Neural cell (in vitro differentiated cells): ENCODE measurements around the gene CPLX4. TPM values are rescaled to one million over a fixed set of nuclear protein-coding genes. Genes with fewer than 3 reads are reported as not detected.

Experiments used
- H2AFZ ChIP-seq: fragments of 200-600, 300-800 bp; sonication (generic), shearing (Covaris generic); 2 replicates; pipeline ENCODE4 v1.6.0; 2014; ENCODE audit warnings: low read depth, mild to moderate bottlenecking, antibody characterized with exemption, low read length, moderate library complexity
- H3F3A ChIP-seq: fragments of 200-600 bp; shearing (Covaris generic); 2 replicates; pipeline ENCODE4 v1.6.1; 2016; ENCODE audit warnings: mild to moderate bottlenecking, moderate library complexity, mixed read lengths, antibody characterized with exemption, low read length; ENCODE audit not compliant: insufficient read depth, poor library complexity, severe bottlenecking
- H3K27ac ChIP-seq: fragments of 200-600, 300-800 bp; sonication (generic), shearing (Covaris generic); 2 replicates; pipeline ENCODE4 v1.5.1; 2014; ENCODE audit warnings: mild to moderate bottlenecking, low read length, moderate library complexity
- H3K27me3 ChIP-seq: fragments of 300-800, 200-600 bp; sonication (generic), shearing (Covaris generic); 2 replicates; pipeline ENCODE4 v1.6.0; 2014; ENCODE audit warnings: mild to moderate bottlenecking, low read depth, low read length, moderate library complexity; ENCODE audit not compliant: insufficient read depth
- H3K36me3 ChIP-seq: fragments of 300-800, 200-600 bp; sonication (generic), shearing (Covaris generic); 2 replicates; pipeline ENCODE4 v1.5.1; 2014; ENCODE audit warnings: mild to moderate bottlenecking, antibody characterized with exemption, low read length, moderate library complexity; ENCODE audit not compliant: insufficient read depth
- H3K4me2 ChIP-seq: fragments of 300-800, 200-600 bp; sonication (generic), shearing (Covaris generic); 2 replicates; pipeline ENCODE4 v1.6.0; 2014; ENCODE audit warnings: mild to moderate bottlenecking, low read length
- H3K4me3 ChIP-seq: fragments of 300-800, 200-600 bp; sonication (generic), shearing (Covaris generic); 2 replicates; pipeline ENCODE4 v1.5.1; 2014; ENCODE audit warnings: mild to moderate bottlenecking, low read length, moderate library complexity
- H3K79me2 ChIP-seq: fragments of 200-600 bp; shearing (Covaris generic); replicated peaks from 2 replicates; pipeline ENCODE4 v1.6.0; 2014; ENCODE audit warnings: mild to moderate bottlenecking, low read length, moderate library complexity; ENCODE audit not compliant: insufficient read depth
- H3K9ac ChIP-seq: fragments of 300-800, 200-600 bp; sonication (generic), shearing (Covaris generic); 2 replicates; pipeline ENCODE4 v1.6.1; 2016; ENCODE audit warnings: mild to moderate bottlenecking, low read length, mixed read lengths
- H3K9me2 ChIP-seq: fragments of 200-600 bp; shearing (Covaris generic); 2 replicates; pipeline ENCODE4 v1.6.1; 2016; ENCODE audit warnings: mild to moderate bottlenecking, low read length, mixed read lengths; ENCODE audit not compliant: insufficient read depth
- H3K9me3 ChIP-seq: fragments of 200-600, 300-800 bp; sonication (generic), shearing (Covaris generic); 2 replicates; pipeline ENCODE4 v1.6.1; 2016; ENCODE audit warnings: mild to moderate bottlenecking, mixed run types, low read length, moderate library complexity, mixed read lengths
- H4K20me1 ChIP-seq: fragments of 200-600 bp; shearing (Covaris generic); 2 replicates; pipeline ENCODE4 v1.6.1; 2016; ENCODE audit warnings: mild to moderate bottlenecking, mixed run types; ENCODE audit not compliant: insufficient read depth
- CTCF ChIP-seq: fragments of 450-650 bp; IDR thresholded peaks from 2 replicates; pipeline ENCODE4 v1.5.1; 2014; ENCODE audit warnings: antibody characterized with exemption, mild to moderate bottlenecking, moderate library complexity; ENCODE audit not compliant: poor library complexity, severe bottlenecking
- EP300 ChIP-seq: fragments of 450-650 bp; conservative IDR thresholded peaks from 2 replicates; pipeline ENCODE4 v1.6.1; 2014; ENCODE audit warnings: antibody characterized with exemption, mild to moderate bottlenecking, moderate library complexity; ENCODE audit not compliant: poor library complexity, severe bottlenecking
- EZH2 ChIP-seq: fragments of 200-600, 300-800 bp; shearing (Covaris generic), sonication (generic); IDR thresholded peaks from 2 replicates; pipeline ENCODE4 v1.6.1; 2014; ENCODE audit warnings: antibody characterized with exemption, low read length, borderline replicate concordance, mild to moderate bottlenecking; ENCODE audit not compliant: insufficient read depth, poor library complexity, severe bottlenecking
- MXI1 ChIP-seq: fragments of 450-650 bp; conservative IDR thresholded peaks from 2 replicates; pipeline ENCODE4 v1.6.1; 2014; ENCODE audit warnings: antibody characterized with exemption, mild to moderate bottlenecking; ENCODE audit not compliant: poor library complexity, severe bottlenecking
- POLR2AphosphoS5 ChIP-seq: IDR thresholded peaks from 2 replicates; pipeline ENCODE4 v1.6.1; 2012
- RAD21 ChIP-seq: fragments of 450-650 bp; conservative IDR thresholded peaks from 2 replicates; pipeline ENCODE4 v1.6.1; 2014; ENCODE audit warnings: antibody characterized with exemption, mild to moderate bottlenecking, moderate library complexity
- REST ChIP-seq: IDR thresholded peaks from 2 replicates; pipeline ENCODE4 v1.6.1; 2012; ENCODE audit warnings: borderline replicate concordance
- SMC3 ChIP-seq: fragments of 450-650 bp; conservative IDR thresholded peaks from 2 replicates; pipeline ENCODE4 v1.6.1; 2014; ENCODE audit warnings: antibody characterized with exemption, mild to moderate bottlenecking, moderate library complexity; ENCODE audit not compliant: poor library complexity
- TAF1 ChIP-seq: IDR thresholded peaks from 2 replicates; pipeline ENCODE4 v1.6.1; 2012; ENCODE audit warnings: low read depth
- polyA plus RNA-seq: library from polyadenylated mRNA; depleted of rRNA; stranded (reverse); fragments of >200 nt; gene quantifications from 2 replicates; pipeline ENCODE4 v1.2.3, GENCODE V29; 2014

CPLX4 gene
- polyA plus RNA-seq, 1 donor from 2014 or later = not detected

GRCh38 chr18:59279193-59279592 lies 39.3 kb downstream of the CPLX4 start:
- TF ChIP-seq REST (no peak), RAD21 (no peak), POLR2AphosphoS5 (no peak), EZH2 (no peak), MXI1 (no peak), TAF1 (no peak), EP300 (no peak)
- no peaks in the 10 kb centered on the region for H3F3A ChIP-seq
- H3K9ac ChIP-seq = no peak overlapping the region
- no peaks in the 10 kb centered on the region for H3K9me3 ChIP-seq
- H3K36me3 ChIP-seq = no peaks in the 10 kb centered on the region
- peaks cover 67% of the 10 kb centered on the region for H3K27me3 ChIP-seq
- no peak overlapping the region for H3K4me3 ChIP-seq
- H3K4me2 ChIP-seq = no peak overlapping the region
- H3K9me2 ChIP-seq = no peaks in the 10 kb centered on the region
- H4K20me1 ChIP-seq = no peaks in the 10 kb centered on the region
- H3K79me2 ChIP-seq = no peaks in the 10 kb centered on the region
- no peak overlapping the region for H3K27ac ChIP-seq
- no peak overlapping the region for H2AFZ ChIP-seq

DNA sequence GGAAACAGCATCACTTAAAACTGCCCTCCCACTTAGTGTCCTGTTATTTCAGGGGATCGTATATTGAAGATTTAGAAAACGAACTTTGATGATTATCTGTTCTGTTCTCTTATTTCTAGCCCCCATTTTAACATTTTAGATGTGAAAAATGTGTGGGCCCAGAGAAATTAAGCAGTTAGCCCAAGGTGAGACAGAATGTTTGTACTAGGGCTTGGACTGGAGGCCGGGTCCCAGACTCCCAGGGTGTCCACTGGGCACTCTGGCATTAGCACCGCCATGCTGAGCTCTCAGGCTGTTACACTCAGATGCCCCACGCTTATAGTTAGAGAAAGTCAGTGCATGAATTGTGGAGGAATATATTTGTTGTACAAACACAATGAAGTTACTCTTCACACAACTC lies 39.7 kb downstream of the CPLX4 start:
- peaks cover 71% of the 10 kb centered on the region for H3K27me3 ChIP-seq
- H3K36me3 ChIP-seq = no peaks in the 10 kb centered on the region
- H3K4me2 ChIP-seq = no peak overlapping the region
- TF ChIP-seq EZH2 (no peak), CTCF (no peak), EP300 (no peak), REST (no peak), MXI1 (no peak), SMC3 (no peak), TAF1 (no peak), RAD21 (no peak), POLR2AphosphoS5 (no peak)
- H3K9me2 ChIP-seq = no peaks in the 10 kb centered on the region
- no peak overlapping the region for H2AFZ ChIP-seq
- no peaks in the 10 kb centered on the region for H3F3A ChIP-seq
- H4K20me1 ChIP-seq = no peaks in the 10 kb centered on the region
- no peaks in the 10 kb centered on the region for H3K9me3 ChIP-seq
- H3K4me3 ChIP-seq = no peak overlapping the region
- no peak overlapping the region for H3K9ac ChIP-seq
- no peaks in the 10 kb centered on the region for H3K79me2 ChIP-seq
- H3K27ac ChIP-seq = no peak overlapping the region
